Naive thymus-derived CD8-positive, alpha-beta T cell (primary cell): ENCODE data around the gene NLRP14. TPM values are rescaled to one million over a fixed set of nuclear protein-coding genes. Genes with fewer than 3 reads are reported as not detected.

ENCODE experiments used
- ATAC-seq, 2 donors: fragments of 150-1000 bp; cut with Tn5 transposase in 1 of 2; sonication (Bioruptor Pico), chemical (Tn5 transposase) in 1 of 2; 1 replicate in 1 of 2; 2 replicates in 1 of 2; pipeline ENCODE4 v1.10.0; 2021; ENCODE audit warnings: mild to moderate bottlenecking in 2 of 2, moderate library complexity in 2 of 2
- POLR2A ChIA-PET: fragments of 350-600 bp; sonication (Branson Sonifier 250); formaldehyde crosslinking; loops from one replicate; lab custom pipeline; 2021; ENCODE audit warnings: antibody characterized with exemption; lab: Charles Lee
- DNase-seq, 10 donors: peaks; one replicate each; pipeline versions ENCODE4 v3.0.0 to v3.0.0-alpha.2; 2020 to 2022
- H3K27ac Mint-ChIP-seq, 10 donors: one replicate each; pipeline ENCODE4 v1.8.0; 2020 to 2022; ENCODE audit warnings: mild to moderate bottlenecking in 10 of 10, mixed read lengths in 10 of 10, moderate library complexity in 4 of 10, inconsistent platforms in 1 of 10
- H3K27me3 Mint-ChIP-seq, 5 donors: one replicate each; pipeline ENCODE4 v1.8.0; 2021 to 2022; ENCODE audit warnings: mixed read lengths in 5 of 5
- H3K36me3 Mint-ChIP-seq, 3 donors: one replicate each; pipeline ENCODE4 v1.8.0; 2020 to 2022; ENCODE audit warnings: mixed read lengths in 3 of 3, mild to moderate bottlenecking in 2 of 3, inconsistent platforms in 1 of 3
- H3K4me1 Mint-ChIP-seq, 4 donors: one replicate each; pipeline ENCODE4 v1.8.0; 2021 to 2022; ENCODE audit warnings: mixed read lengths in 4 of 4
- H3K4me3 Mint-ChIP-seq, 10 donors: one replicate each; pipeline ENCODE4 v1.8.0; 2020 to 2022; ENCODE audit warnings: mild to moderate bottlenecking in 10 of 10, mixed read lengths in 10 of 10, moderate library complexity in 6 of 10, inconsistent platforms in 1 of 10
- H3K9me3 Mint-ChIP-seq, 9 donors: one replicate each; pipeline ENCODE4 v1.8.0; 2020 to 2022; ENCODE audit warnings: mixed read lengths in 9 of 9, mild to moderate bottlenecking in 3 of 9, inconsistent platforms in 1 of 9, moderate library complexity in 1 of 9
- polyA plus RNA-seq, 3 donors: library from polyadenylated mRNA; unstranded; fragments of 300-500 nt; fragmentation: Illumina TruSeq; gene quantifications; one replicate each; pipeline ENCODE4 v1.2.3, GENCODE V29; 2021
- total RNA-seq, 8 experiments: library from RNA in 2 of 8; stranded (reverse) in 2 of 8; gene quantifications; one replicate each; pipeline ENCODE4 v1.2.3 and lab custom pipeline; 2021 to 2026

Gene NLRP14
- total and polyA plus RNA-seq, 5 experiments from 2014 or later: not detected

GRCh38 chr11:7019500-7020182, 638 bp upstream of the NLRP14 start:
- no peak for ATAC-seq
- peak in 1 of 10 donors; percentile 40 for DNase-seq
- H3K27ac Mint-ChIP-seq: no peak overlapping the region
- H3K27me3 Mint-ChIP-seq: peaks cover 22 to 45% (median 34%) of the 10 kb centered on the region in 5 donors
- H3K36me3 Mint-ChIP-seq: no peaks in the 10 kb centered on the region
- POLR2A ChIA-PET: no interaction called here
- H3K4me3 Mint-ChIP-seq: peak overlapping the region in 5 of 10 donors; percentile 7 to 66 (median 28)
- H3K4me1 Mint-ChIP-seq: peaks cover 3 to 9% (median 5%) of the 10 kb centered on the region in 4 donors
- H3K9me3 Mint-ChIP-seq: no peaks in the 10 kb centered on the region

GRCh38 chr11:7021318-7021717, 1.0 kb downstream of the NLRP14 start:
- ATAC-seq: no peak
- Mint-ChIP-seq H3K27me3 (peaks cover 22 to 45% (median 34%) of the 10 kb centered on the region in 5 donors), H3K4me3 (no peak overlapping the region), H3K9me3 (no peaks in the 10 kb centered on the region), H3K36me3 (no peaks in the 10 kb centered on the region), H3K27ac (no peak overlapping the region), H3K4me1 (peaks cover 3 to 9% (median 5%) of the 10 kb centered on the region in 4 donors)
- POLR2A ChIA-PET: no interaction called here
- no peak for DNase-seq

- POLR2A ChIA-PET: no interaction called here
- Mint-ChIP-seq H3K27me3 (peaks cover 0 to 4% (median 1%) of the 10 kb centered on the region in 5 donors), H3K27ac (no peak overlapping the region), H3K4me1 (no peaks in the 10 kb centered on the region), H3K4me3 (no peak overlapping the region), H3K36me3 (no peaks in the 10 kb centered on the region), H3K9me3 (peaks cover 0 to 4% (median 0%) of the 10 kb centered on the region in 9 donors)
- DNase-seq (no peak), ATAC-seq (no peak)
These were observed 7.9 kb downstream of the NLRP14 start for GRCh38 chr11:7028141-7028540.

- no peak for ATAC-seq
- Mint-ChIP-seq H3K27ac (no peak overlapping the region), H3K27me3 (peaks cover 0 to 5% (median 0%) of the 10 kb centered on the region in 5 donors), H3K4me1 (no peaks in the 10 kb centered on the region), H3K36me3 (no peaks in the 10 kb centered on the region), H3K4me3 (no peak overlapping the region), H3K9me3 (peaks cover 0 to 4% (median 0%) of the 10 kb centered on the region in 9 donors)
- no peak for DNase-seq
- POLR2A ChIA-PET: no interaction called here
These were observed 10.6 kb downstream of the NLRP14 start for GRCh38 chr11:7030836-7031235.

- no peak overlapping the region for H3K27ac Mint-ChIP-seq
- peaks cover 0 to 4% (median 0%) of the 10 kb centered on the region in 9 donors for H3K9me3 Mint-ChIP-seq
- peaks cover 0 to 5% (median 0%) of the 10 kb centered on the region in 5 donors for H3K27me3 Mint-ChIP-seq
- DNase-seq (peak in 1 of 10 donors; percentile 34), ATAC-seq (no peak)
- no peaks in the 10 kb centered on the region for H3K36me3 Mint-ChIP-seq
- no peaks in the 10 kb centered on the region for H3K4me1 Mint-ChIP-seq
- POLR2A ChIA-PET: no interaction called here
- H3K4me3 Mint-ChIP-seq: no peak overlapping the region
These were observed 11.2 kb downstream of the NLRP14 start for GRCh38 chr11:7031471-7031871.

GRCh38 chr11:7032692-7033091, 12.4 kb downstream of the NLRP14 start:
- Mint-ChIP-seq H3K27me3 (peaks cover 0 to 5% (median 0%) of the 10 kb centered on the region in 5 donors), H3K4me3 (no peak overlapping the region), H3K9me3 (peaks cover 0 to 3% (median 0%) of the 10 kb centered on the region in 9 donors), H3K27ac (no peak overlapping the region), H3K36me3 (no peaks in the 10 kb centered on the region), H3K4me1 (no peaks in the 10 kb centered on the region)
- POLR2A ChIA-PET: no interaction called here
- no peak for ATAC-seq
- no peak for DNase-seq

- H3K27me3 Mint-ChIP-seq: peaks cover 0 to 5% (median 0%) of the 10 kb centered on the region in 5 donors
- no peak overlapping the region for H3K27ac Mint-ChIP-seq
- H3K4me1 Mint-ChIP-seq: no peaks in the 10 kb centered on the region
- POLR2A ChIA-PET: no interaction called here
- ATAC-seq (no peak), DNase-seq (no peak)
- H3K36me3 Mint-ChIP-seq: no peaks in the 10 kb centered on the region
- no peak overlapping the region for H3K4me3 Mint-ChIP-seq
- H3K9me3 Mint-ChIP-seq: no peaks in the 10 kb centered on the region
These were observed 13.7 kb downstream of the NLRP14 start for GRCh38 chr11:7034019-7034418.

GRCh38 chr11:7046474-7047175, 26.3 kb downstream of the NLRP14 start:
- no peak overlapping the region for H3K4me3 Mint-ChIP-seq
- DNase-seq (no peak), ATAC-seq (no peak)
- no peaks in the 10 kb centered on the region for H3K36me3 Mint-ChIP-seq
- H3K27ac Mint-ChIP-seq: no peak overlapping the region
- H3K4me1 Mint-ChIP-seq: no peaks in the 10 kb centered on the region
- POLR2A ChIA-PET: no interaction called here
- no peaks in the 10 kb centered on the region for H3K9me3 Mint-ChIP-seq
- H3K27me3 Mint-ChIP-seq: peaks cover 0 to 12% (median 5%) of the 10 kb centered on the region in 5 donors

GRCh38 chr11:7050191-7050590, 29.9 kb downstream of the NLRP14 start:
- no peaks in the 10 kb centered on the region for H3K9me3 Mint-ChIP-seq

GRCh38 chr11:7056828-7057513, 36.7 kb downstream of the NLRP14 start:
- ATAC-seq: no peak
- peaks cover 0 to 16% (median 3%) of the 10 kb centered on the region in 5 donors for H3K27me3 Mint-ChIP-seq
- no peaks in the 10 kb centered on the region for H3K36me3 Mint-ChIP-seq
- no peak for DNase-seq
- no peak overlapping the region for H3K27ac Mint-ChIP-seq
- POLR2A ChIA-PET: no interaction called here
- no peaks in the 10 kb centered on the region for H3K4me1 Mint-ChIP-seq
- H3K9me3 Mint-ChIP-seq: no peaks in the 10 kb centered on the region
- H3K4me3 Mint-ChIP-seq: no peak overlapping the region

More at GRCh38 chr11:7050191-7050590, 29.9 kb downstream of the NLRP14 start:
- POLR2A ChIA-PET: no interaction called here
- DNase-seq (no peak), ATAC-seq (no peak)
- H3K36me3 Mint-ChIP-seq: no peaks in the 10 kb centered on the region
- no peaks in the 10 kb centered on the region for H3K4me1 Mint-ChIP-seq
- H3K27me3 Mint-ChIP-seq: peaks cover 0 to 12% (median 7%) of the 10 kb centered on the region in 5 donors
- no peak overlapping the region for H3K27ac Mint-ChIP-seq
- H3K4me3 Mint-ChIP-seq: no peak overlapping the region

- Mint-ChIP-seq H3K4me1 (no peaks in the 10 kb centered on the region), H3K27ac (no peak overlapping the region), H3K27me3 (peaks cover 0 to 16% (median 4%) of the 10 kb centered on the region in 5 donors), H3K4me3 (no peak overlapping the region), H3K9me3 (no peaks in the 10 kb centered on the region), H3K36me3 (no peaks in the 10 kb centered on the region)
- POLR2A ChIA-PET: no interaction called here
- ATAC-seq: no peak
- no peak for DNase-seq
These were observed 37.4 kb downstream of the NLRP14 start for GRCh38 chr11:7057641-7058040.

GRCh38 chr11:7060868-7061267, 40.6 kb downstream of the NLRP14 start:
- H3K4me1 Mint-ChIP-seq: no peaks in the 10 kb centered on the region
- H3K9me3 Mint-ChIP-seq: peaks cover 0 to 3% (median 0%) of the 10 kb centered on the region in 9 donors
- peaks cover 0 to 4% (median 3%) of the 10 kb centered on the region in 5 donors for H3K27me3 Mint-ChIP-seq
- POLR2A ChIA-PET: no interaction called here
- H3K4me3 Mint-ChIP-seq: no peak overlapping the region
- ATAC-seq (no peak), DNase-seq (no peak)
- H3K27ac Mint-ChIP-seq: no peak overlapping the region
- no peaks in the 10 kb centered on the region for H3K36me3 Mint-ChIP-seq

- H3K4me1 Mint-ChIP-seq: no peaks in the 10 kb centered on the region
- no peaks in the 10 kb centered on the region for H3K36me3 Mint-ChIP-seq
- no peak for DNase-seq
- H3K4me3 Mint-ChIP-seq: no peak overlapping the region
- peaks cover 0 to 12% (median 0%) of the 10 kb centered on the region in 9 donors for H3K9me3 Mint-ChIP-seq
- H3K27ac Mint-ChIP-seq: no peak overlapping the region
- POLR2A ChIA-PET: no interaction called here
- peaks cover 0 to 5% (median 3%) of the 10 kb centered on the region in 5 donors for H3K27me3 Mint-ChIP-seq
- ATAC-seq: no peak
These were observed 42.3 kb downstream of the NLRP14 start for GRCh38 chr11:7062534-7062933.
